Measurements from ENCODE around the gene DPH7.
"Not testable (repeated sequence)": the region's sequence is repeated elsewhere in the genome, so short reads cannot be mapped to it uniquely, and the experiment has no call there.

The DPH7 gene

GRCh38 chr9:137606005-137606621 lies 27.4 kb upstream of the DPH7 start:
- no peak for DNase-seq

GRCh38 chr9:137605121-137606004 lies 26.6 kb upstream of the DPH7 start, which contains the start of gene ARRDC1:
ARRDC1 (plus strand) TSS chr9:137605686; CDS start chr9:137605718, 32 bp downstream.
- DNase-seq, result peak; percentile 97

GRCh38 chr9:137604345-137605086 lies 25.8 kb upstream of the DPH7 start:
- no peak for DNase-seq

GRCh38 chr9:137603879-137604278 lies 25.2 kb upstream of the DPH7 start:
- DNase-seq, result no peak

- no peak for DNase-seq
Observed at GRCh38 chr9:137602661-137603060, 23.9 kb upstream of the DPH7 start.

- DNase-seq, result no peak
Observed at GRCh38 chr9:137598943-137599342, 20.2 kb upstream of the DPH7 start.

GRCh38 chr9:137596577-137596976 lies 17.9 kb upstream of the DPH7 start:
- DNase-seq, result not testable (repeated sequence)

GRCh38 chr9:137593176-137593575 lies 14.5 kb upstream of the DPH7 start:
- no peak for DNase-seq

GRCh38 chr9:137592767-137593166 lies 14.0 kb upstream of the DPH7 start:
- DNase-seq, result no peak

- DNase-seq, result peak; percentile 93
Observed at GRCh38 chr9:137590469-137591383, 12.0 kb upstream of the DPH7 start, which contains the start of gene ZMYND19. ZMYND19 (minus strand) TSS chr9:137590512; CDS start chr9:137590263, 249 bp downstream.

GRCh38 chr9:137590123-137590468 lies 11.4 kb upstream of the DPH7 start:
- no peak for DNase-seq

- DNase-seq, result no peak
Observed at GRCh38 chr9:137589441-137590122, 10.9 kb upstream of the DPH7 start.

- DNase-seq, result no peak
Observed at GRCh38 chr9:137588891-137589290, 10.2 kb upstream of the DPH7 start.

GRCh38 chr9:137588311-137588710 lies 9.6 kb upstream of the DPH7 start:
- no peak for DNase-seq

GRCh38 chr9:137586854-137587253 lies 8.1 kb upstream of the DPH7 start:
- DNase-seq, result no peak

GRCh38 chr9:137583957-137584356 lies 5.2 kb upstream of the DPH7 start:
- no peak for DNase-seq

- DNase-seq, result no peak
Observed at GRCh38 chr9:137583347-137583746, 4.6 kb upstream of the DPH7 start.

GRCh38 chr9:137582286-137582860 lies 3.6 kb upstream of the DPH7 start:
- DNase-seq, result no peak

GRCh38 chr9:137581361-137582285 lies 2.9 kb upstream of the DPH7 start:
- DNase-seq, result no peak

- no peak for DNase-seq
Observed at GRCh38 chr9:137580954-137581322, 2.2 kb upstream of the DPH7 start.
